OCI-LY7 (cell line): ENCODE data around the gene SNX24. TPM values are rescaled to one million over a fixed set of nuclear protein-coding genes. Genes with fewer than 3 reads are reported as not detected.
"Not testable (repeated sequence)": the region's sequence is repeated elsewhere in the genome, so short reads cannot be mapped to it uniquely, and the experiment has no call there.

Experiments
- BruUV-seq: library from RNA; stranded (reverse); fragments of 400-500 nt; replicated peaks from 2 replicates; lab custom pipeline; 2021; lab: Mats Ljungman, UMichigan
- CTCF ChIA-PET: fragments of 300-600 bp; sonication (Branson Sonifier 250); formaldehyde crosslinking; loops from one replicate; lab custom pipeline; 2022; ENCODE audit warnings: antibody characterized with exemption; ENCODE audit not compliant: unreplicated experiment; lab: Charles Lee
- POLR2A ChIA-PET: fragments of 300-600 bp; sonication (Branson Sonifier 250); formaldehyde crosslinking; loops from one replicate; lab custom pipeline; 2022; ENCODE audit warnings: antibody characterized with exemption; lab: Charles Lee
- DNase-seq: peaks from one replicate; pipeline ENCODE4 v3.0.0-alpha.2; 2015; ENCODE audit warnings: low spot score
- H2AFZ ChIP-seq: fragments of 200-600 bp; sonication (generic), shearing (Covaris generic); 2 replicates; pipeline ENCODE4 v1.6.1; 2014; ENCODE audit warnings: mild to moderate bottlenecking, antibody characterized with exemption, low read length, moderate library complexity
- H3K27ac ChIP-seq: fragments of 200-600 bp; sonication (generic); 2 replicates; pipeline ENCODE4 v1.5.1; 2014; ENCODE audit warnings: mixed run types, low read depth, mild to moderate bottlenecking, moderate library complexity, low read length, inconsistent platforms; ENCODE audit not compliant: poor library complexity, severe bottlenecking
- H3K36me3 ChIP-seq: fragments of 200-600 bp; sonication (generic); 2 replicates; pipeline ENCODE4 v1.6.1; 2014; ENCODE audit warnings: mild to moderate bottlenecking, antibody characterized with exemption, low read length, moderate library complexity, mixed read lengths; ENCODE audit not compliant: insufficient read depth
- H3K4me1 ChIP-seq: fragments of 200-600 bp; sonication (generic); 2 replicates; pipeline ENCODE4 v1.5.1; 2014; ENCODE audit warnings: mild to moderate bottlenecking, low read length; ENCODE audit not compliant: insufficient read depth, poor library complexity, severe bottlenecking
- H3K4me2 ChIP-seq: fragments of 200-600 bp; sonication (generic); 2 replicates; pipeline ENCODE4 v1.6.1; 2014; ENCODE audit warnings: mild to moderate bottlenecking, low read length
- H3K4me3 ChIP-seq: fragments of 200-600 bp; sonication (generic); 2 replicates; pipeline ENCODE4 v1.5.1; 2014; ENCODE audit warnings: mild to moderate bottlenecking, low read depth, low read length; ENCODE audit not compliant: poor library complexity, severe bottlenecking
- H3K79me2 ChIP-seq: fragments of 200-600 bp; sonication (generic); 2 replicates; pipeline ENCODE4 v1.6.1; 2016; ENCODE audit warnings: low read depth, mild to moderate bottlenecking, low read length, moderate library complexity, mixed read lengths; ENCODE audit not compliant: insufficient read depth
- H3K9me2 ChIP-seq: fragments of 200-600 bp; sonication (generic); 2 replicates; pipeline ENCODE4 v1.6.1; 2016; ENCODE audit warnings: mild to moderate bottlenecking, low read length, mixed read lengths; ENCODE audit not compliant: insufficient read depth
- H3K9me3 ChIP-seq: fragments of 200-600 bp; sonication (generic); 2 replicates; pipeline ENCODE4 v1.6.1; 2014; ENCODE audit warnings: mild to moderate bottlenecking, mixed run types, low read length, mixed read lengths
- H4K20me1 ChIP-seq: fragments of 200-600 bp; sonication (generic); 2 replicates; pipeline ENCODE4 v1.6.1; 2014; ENCODE audit warnings: mild to moderate bottlenecking, antibody characterized with exemption, low read length, moderate library complexity, mixed read lengths; ENCODE audit not compliant: insufficient read depth
- CTCF ChIP-seq: fragments of 200-600 bp; sonication (generic); conservative IDR thresholded peaks from 2 replicates; pipeline ENCODE4 v1.5.1; 2014; ENCODE audit warnings: mild to moderate bottlenecking, antibody characterized with exemption, low read length, moderate library complexity, mixed read lengths
- EZH2phosphoT487 ChIP-seq: fragments of 200-600 bp; sonication (generic); IDR thresholded peaks from 2 replicates; pipeline ENCODE4 v1.6.1; 2018; ENCODE audit warnings: low read depth, borderline replicate concordance, mild to moderate bottlenecking, mixed run types, antibody characterized with exemption, low read length, moderate library complexity, mixed read lengths
- intact Hi-C: fragments of 100-400 bp; cut with micrococcal nuclease; formaldehyde crosslinking; loops from one replicate; pipeline ENCODE4 v1.10.0; 2022; ENCODE audit not compliant: unreplicated experiment
- total RNA-seq, 2 experiments: library from RNA; depleted of rRNA in 1 of 2; stranded (reverse); fragments of >200 nt in 1 of 2; shearing (Covaris generic) in 1 of 2; gene quantifications; 2 replicates each; pipeline ENCODE4 v1.2.3, GENCODE V29; 2014 to 2022

The SNX24 gene
- total RNA-seq, 2 experiments from 2014 or later, result 6.9 to 14.5 TPM

- DNase-seq, result no peak
- no peaks in the 10 kb centered on the region for H4K20me1 ChIP-seq
- TF ChIP-seq CTCF, result no peak
- H3K36me3 ChIP-seq, result no peaks in the 10 kb centered on the region
- no TSS peak for BruUV-seq
- ChIA-PET CTCF (no interaction called here), POLR2A (no interaction called here)
- no peaks in the 10 kb centered on the region for H3K9me3 ChIP-seq
- H2AFZ ChIP-seq, result peak overlapping the region; percentile 90
- intact Hi-C loops, result loop anchor here (10.0 kb wide), 1 partner anchor 141 kb away; no protein-coding TSS in a partner anchor
- no peaks in the 10 kb centered on the region for H3K79me2 ChIP-seq
- no peaks in the 10 kb centered on the region for H3K9me2 ChIP-seq
- peak overlapping the region; percentile 1 for H3K27ac ChIP-seq
- peak overlapping the region; percentile 76 for H3K4me3 ChIP-seq
- peak overlapping the region; percentile 90 for H3K4me2 ChIP-seq
- peaks cover 25% of the 10 kb centered on the region for H3K4me1 ChIP-seq
Measured at GRCh38 chr5:122846051-122846550, 688 bp downstream of the SNX24 start.

- CTCF ChIA-PET, result no interaction called here
- intact Hi-C loops, result loop anchor here (10.0 kb wide), 1 partner anchor 143 kb away; no protein-coding TSS in a partner anchor
- Histone ChIP-seq H4K20me1 (no peaks in the 10 kb centered on the region), H3K4me1 (peaks cover 25% of the 10 kb centered on the region), H3K36me3 (no peaks in the 10 kb centered on the region), H3K4me2 (no peak overlapping the region), H3K4me3 (no peak overlapping the region), H3K9me2 (no peaks in the 10 kb centered on the region), H3K27ac (no peak overlapping the region), H3K79me2 (no peaks in the 10 kb centered on the region), H3K9me3 (no peaks in the 10 kb centered on the region), H2AFZ (no peak overlapping the region)
- TF ChIP-seq EZH2phosphoT487, result no peak
- no peak for TF ChIP-seq CTCF
- BruUV-seq, result no TSS peak
- POLR2A ChIA-PET, result interaction anchor here (0.5 to 1.5 kb wide), 9 partner anchors 20 to 978 kb away, joined by 3 to 10 read pairs (median 4); no protein-coding TSS in a partner anchor
- DNase-seq, result no peak
Measured at GRCh38 chr5:122847687-122848081, 2.3 kb downstream of the SNX24 start.

GRCh38 chr5:122849771-122850170 is 4.4 kb downstream of the SNX24 start:
- H3K9me3 ChIP-seq, result no peaks in the 10 kb centered on the region
- TF ChIP-seq EZH2phosphoT487, result no peak
- TF ChIP-seq CTCF, result no peak
- no peak overlapping the region for H3K4me2 ChIP-seq
- ChIA-PET CTCF (interaction anchor here (0.6 kb wide), 1 partner anchor 46 kb away, joined by 3 read pairs; no protein-coding TSS in a partner anchor), POLR2A (interaction anchor here (1.0 kb wide), 1 partner anchor 20 kb away, joined by 5 read pairs; no protein-coding TSS in a partner anchor)
- DNase-seq, result no peak
- H3K27ac ChIP-seq, result no peak overlapping the region
- H2AFZ ChIP-seq, result no peak overlapping the region
- H3K79me2 ChIP-seq, result no peaks in the 10 kb centered on the region
- no peaks in the 10 kb centered on the region for H3K36me3 ChIP-seq
- peaks cover 14% of the 10 kb centered on the region for H3K4me1 ChIP-seq
- H3K9me2 ChIP-seq, result no peaks in the 10 kb centered on the region
- BruUV-seq, result no TSS peak
- H4K20me1 ChIP-seq, result no peaks in the 10 kb centered on the region
- intact Hi-C loops, result loop anchor here (10.0 kb wide), 1 partner anchor 145 kb away; no protein-coding TSS in a partner anchor
- no peak overlapping the region for H3K4me3 ChIP-seq

GRCh38 chr5:122857538-122857937 is 12.1 kb downstream of the SNX24 start:
- H3K36me3 ChIP-seq, DNase-seq, H3K4me1 ChIP-seq, CTCF ChIA-PET, POLR2A ChIA-PET, H3K4me2 ChIP-seq, BruUV-seq, H4K20me1 ChIP-seq, H3K79me2 ChIP-seq, H3K9me2 ChIP-seq, H3K27ac ChIP-seq, intact Hi-C loops, H3K9me3 ChIP-seq, H2AFZ ChIP-seq, H3K4me3 ChIP-seq: not testable (repeated sequence)
